Central memory CD4-positive, alpha-beta T cell (primary cell): Measurements from ENCODE around the gene GABARAPL1.

Experiments
- DNase-seq: peaks from one replicate; pipeline ENCODE4 v3.0.0; 2022

Gene GABARAPL1

DNA sequence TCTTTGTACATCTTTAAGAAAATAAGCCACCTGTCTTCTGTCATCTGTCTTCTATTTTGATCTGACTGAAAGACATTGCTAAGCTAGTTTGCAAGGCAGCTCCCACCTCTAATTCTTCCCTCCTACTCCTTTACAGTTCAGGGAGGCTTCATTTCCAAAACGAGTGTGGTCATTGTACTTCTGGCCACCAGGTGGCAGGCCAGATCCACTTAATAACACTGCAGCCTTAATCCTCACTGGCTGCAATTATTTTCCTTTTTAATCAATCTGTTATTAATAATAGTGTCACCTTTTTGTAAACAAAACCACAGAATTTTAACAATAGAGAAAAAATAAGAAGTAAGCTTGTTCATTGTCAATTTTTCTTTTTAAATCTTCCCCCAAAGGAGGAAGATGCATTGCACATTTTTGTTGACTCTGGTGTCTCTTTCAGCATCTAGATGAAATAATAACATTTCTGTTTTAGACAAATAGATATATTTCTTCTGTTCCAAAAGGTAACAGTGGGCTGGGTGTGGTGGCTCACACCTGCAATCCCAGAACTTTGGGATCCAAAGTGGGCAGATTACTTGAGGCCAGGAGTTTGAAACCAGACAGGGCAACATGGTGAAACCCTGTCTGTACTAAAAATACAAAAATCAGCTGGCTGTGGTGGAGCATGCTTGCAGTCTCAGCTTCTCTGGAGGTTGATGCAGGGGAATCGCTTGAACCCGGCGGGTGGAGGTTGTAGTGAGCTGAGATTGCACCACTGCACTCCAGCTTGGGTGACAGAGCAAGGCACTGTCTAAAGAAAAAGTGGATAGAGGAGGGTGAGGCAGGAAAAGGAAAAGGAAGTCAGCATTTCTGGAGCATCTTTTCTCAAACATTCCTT is 23.3 kb downstream of the GABARAPL1 start:
- DNase-seq: peak; percentile 23

DNA sequence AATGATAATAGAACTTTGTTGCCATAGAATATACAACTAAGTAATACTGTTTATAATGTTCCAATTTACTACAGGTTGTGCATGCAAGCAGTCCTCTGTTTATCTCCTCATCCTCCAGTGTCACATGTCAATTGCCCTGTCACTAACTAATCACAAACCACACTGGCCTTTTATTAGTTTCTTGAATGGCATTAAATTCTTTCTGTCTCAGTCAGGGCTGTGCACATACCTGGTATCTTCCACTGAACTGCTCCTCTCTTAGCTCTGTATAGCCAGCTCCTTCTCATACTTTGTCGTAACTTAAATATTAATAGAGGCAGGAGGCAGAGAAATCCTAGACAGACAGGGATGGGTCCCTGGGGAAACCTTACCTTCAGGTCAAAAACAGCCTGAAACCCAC is 24.0 kb downstream of the GABARAPL1 start:
- no peak for DNase-seq

DNA sequence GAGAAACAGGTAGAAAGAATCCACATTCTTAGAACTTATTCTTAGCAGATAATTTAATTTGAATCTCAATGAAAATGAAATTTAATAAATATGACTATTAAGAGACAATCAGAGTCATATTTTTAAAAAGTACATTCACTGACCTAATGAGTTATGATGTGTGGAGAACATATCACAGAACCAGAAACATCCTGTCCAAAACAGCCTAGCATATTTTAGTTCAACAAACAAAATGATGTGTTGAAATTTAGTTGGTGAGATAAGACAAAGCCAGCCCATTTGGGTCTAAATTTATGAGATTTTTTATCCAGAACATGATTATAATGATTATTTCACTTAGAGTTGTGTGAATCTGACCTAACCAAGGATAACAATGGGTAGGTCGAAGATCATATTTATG is 25.8 kb downstream of the GABARAPL1 start:
- DNase-seq: no peak

- DNase-seq: no peak
Measured at GRCh38 chr12:10241290-10241689, 28.6 kb downstream of the GABARAPL1 start.

DNA sequence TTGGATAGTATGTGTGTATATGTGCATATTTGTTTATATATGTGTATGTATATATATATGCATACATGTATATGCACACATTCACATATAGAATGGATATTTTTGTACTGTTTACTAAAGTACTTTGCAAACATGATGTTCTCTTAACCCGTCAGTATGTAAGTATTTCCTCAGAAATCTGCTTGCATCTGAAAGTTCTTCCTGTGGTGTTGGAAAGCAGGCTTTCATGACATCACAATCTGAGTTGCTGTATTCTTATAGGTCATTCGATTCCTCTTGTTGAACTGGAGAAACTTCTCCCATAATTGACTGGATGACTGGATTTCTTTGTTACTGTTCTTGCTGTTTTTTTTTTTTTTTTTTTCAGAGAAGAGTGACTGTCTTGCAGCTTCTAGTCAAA is 29.1 kb downstream of the GABARAPL1 start:
- no peak for DNase-seq

DNA sequence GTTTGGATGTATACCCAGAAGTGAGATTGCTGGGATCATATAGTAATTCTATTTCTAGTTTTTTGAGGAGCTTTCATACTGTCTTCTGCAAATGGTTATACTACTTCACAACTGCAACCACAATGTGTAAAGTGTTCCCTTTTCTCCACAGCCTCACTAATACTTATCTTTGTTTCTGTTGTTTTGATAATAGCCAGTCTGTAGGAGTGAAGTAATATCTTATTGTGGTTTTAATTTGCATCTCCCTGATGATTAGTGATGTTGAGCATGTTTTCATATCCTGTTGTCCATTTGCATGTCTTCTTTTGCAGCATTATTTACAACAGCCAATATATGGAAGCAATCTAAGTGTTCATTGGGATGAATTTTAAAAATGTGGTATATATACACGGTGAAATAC is 29.9 kb downstream of the GABARAPL1 start:
- no peak for DNase-seq

- no peak for DNase-seq
Measured at GRCh38 chr12:10243818-10244520, 31.3 kb downstream of the GABARAPL1 start.

DNA sequence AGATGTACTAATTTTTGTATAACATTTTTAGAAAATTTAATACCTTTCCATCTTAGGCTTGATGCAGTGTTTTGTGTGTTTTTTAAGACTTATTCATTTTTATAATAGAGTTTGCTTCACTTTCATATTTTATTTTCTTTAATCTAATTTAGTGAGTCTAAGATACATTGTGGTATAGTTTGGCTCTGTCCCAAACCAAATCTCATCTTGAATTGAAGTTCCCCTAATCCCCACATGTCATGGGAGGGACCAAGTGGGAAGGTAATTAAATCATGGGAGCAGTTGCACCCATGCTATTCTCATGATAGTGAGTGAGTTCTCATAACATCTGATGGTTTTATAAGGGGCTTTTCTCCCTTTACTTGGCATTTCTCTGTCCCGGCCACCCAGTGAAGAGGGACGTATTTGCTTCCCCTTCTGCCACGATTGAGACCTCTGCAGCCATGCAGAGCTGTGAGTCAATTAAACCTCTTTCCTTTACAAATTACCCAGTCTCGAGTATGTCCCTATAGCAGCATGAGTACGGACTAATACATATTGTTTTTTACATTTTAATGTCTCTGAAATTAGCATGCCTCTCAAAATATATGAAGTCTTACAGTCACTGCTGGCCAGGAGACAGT is 34.9 kb downstream of the GABARAPL1 start:
- DNase-seq: no peak

- no peak for DNase-seq
Measured at GRCh38 chr12:10249690-10250455, 37.2 kb downstream of the GABARAPL1 start.

- DNase-seq: no peak
Measured at GRCh38 chr12:10251669-10252068, 39.0 kb downstream of the GABARAPL1 start.

- no peak for DNase-seq
Measured at GRCh38 chr12:10252201-10252600, 39.5 kb downstream of the GABARAPL1 start.

GRCh38 chr12:10256064-10256463 is 43.4 kb downstream of the GABARAPL1 start:
- DNase-seq: no peak

DNA sequence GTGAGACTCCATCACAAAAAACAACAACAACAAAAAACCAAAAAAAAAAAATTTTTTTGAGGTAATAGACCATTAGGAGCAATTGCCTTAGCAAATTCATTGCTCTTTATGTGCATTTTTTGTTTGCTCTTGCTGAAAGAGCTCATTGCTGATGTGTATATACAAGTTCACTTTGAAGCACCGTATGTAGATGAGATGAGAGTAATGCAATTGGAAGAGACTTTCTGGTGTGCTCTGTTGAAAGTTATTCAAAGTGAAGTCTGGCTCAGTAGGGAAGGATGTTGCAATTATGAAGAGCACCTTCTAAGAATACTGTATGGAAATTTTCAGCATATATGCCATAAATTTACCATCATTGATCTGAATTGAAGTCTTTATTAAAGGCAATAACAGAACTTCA is 48.2 kb downstream of the GABARAPL1 start:
- DNase-seq: no peak

- no peak for DNase-seq
Measured at GRCh38 chr12:10268037-10268436, 55.4 kb downstream of the GABARAPL1 start.

DNA sequence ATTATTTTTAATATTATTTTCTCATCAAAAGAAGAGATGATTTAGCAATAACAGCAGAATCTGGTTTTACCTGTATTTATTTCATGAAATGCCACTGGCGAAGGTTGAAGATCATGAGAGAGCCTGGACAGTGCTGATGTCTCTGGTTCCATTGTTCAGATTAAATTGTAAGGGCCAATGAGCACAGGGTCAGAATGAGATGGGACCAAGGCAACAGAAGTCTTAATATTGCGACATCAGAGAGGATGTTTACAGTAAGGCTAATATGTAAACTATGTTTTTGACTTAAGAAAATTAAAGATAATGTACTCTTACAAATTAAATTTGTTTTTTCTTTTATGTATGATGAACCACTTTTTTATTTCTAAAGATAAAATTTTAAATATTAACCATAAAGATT is 59.8 kb downstream of the GABARAPL1 start:
- no peak for DNase-seq
